ENCODE results near the gene CEP192.

DNA sequence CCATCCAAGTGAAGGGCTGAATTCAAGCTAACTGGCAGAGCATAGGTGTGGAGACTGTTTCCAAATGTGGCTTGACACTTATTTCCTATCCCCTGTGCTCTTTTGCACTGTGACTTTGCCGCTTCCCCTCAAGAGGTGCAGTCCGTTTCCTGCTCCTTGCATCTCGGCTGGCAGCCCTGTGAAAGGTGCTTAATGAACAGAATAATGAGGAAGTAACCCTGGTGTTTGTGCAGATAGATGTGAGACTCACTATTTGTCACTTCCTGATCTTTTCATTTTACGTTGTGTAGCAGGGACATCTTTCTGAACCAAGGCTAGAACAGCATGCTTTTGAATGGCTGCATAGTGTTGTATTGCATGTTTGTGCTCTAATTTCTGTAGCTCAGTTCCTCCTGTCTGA, 60.8 kb downstream of the CEP192 start:
- TF ChIP-seq, protein P1, sequence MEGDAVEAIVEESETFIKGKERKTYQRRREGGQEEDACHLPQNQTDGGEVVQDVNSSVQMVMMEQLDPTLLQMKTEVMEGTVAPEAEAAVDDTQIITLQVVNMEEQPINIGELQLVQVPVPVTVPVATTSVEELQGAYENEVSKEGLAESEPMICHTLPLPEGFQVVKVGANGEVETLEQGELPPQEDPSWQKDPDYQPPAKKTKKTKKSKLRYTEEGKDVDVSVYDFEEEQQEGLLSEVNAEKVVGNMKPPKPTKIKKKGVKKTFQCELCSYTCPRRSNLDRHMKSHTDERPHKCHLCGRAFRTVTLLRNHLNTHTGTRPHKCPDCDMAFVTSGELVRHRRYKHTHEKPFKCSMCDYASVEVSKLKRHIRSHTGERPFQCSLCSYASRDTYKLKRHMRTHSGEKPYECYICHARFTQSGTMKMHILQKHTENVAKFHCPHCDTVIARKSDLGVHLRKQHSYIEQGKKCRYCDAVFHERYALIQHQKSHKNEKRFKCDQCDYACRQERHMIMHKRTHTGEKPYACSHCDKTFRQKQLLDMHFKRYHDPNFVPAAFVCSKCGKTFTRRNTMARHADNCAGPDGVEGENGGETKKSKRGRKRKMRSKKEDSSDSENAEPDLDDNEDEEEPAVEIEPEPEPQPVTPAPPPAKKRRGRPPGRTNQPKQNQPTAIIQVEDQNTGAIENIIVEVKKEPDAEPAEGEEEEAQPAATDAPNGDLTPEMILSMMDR (conservative IDR thresholded peaks at IDR 0.05; ENCODE audit: low read depth, low read length): no peak
- TF ChIP-seq MXI1 (IDR thresholded peaks at IDR 0.05; ENCODE audit: borderline replicate concordance, low read depth, low read length): no peak

All from IMR-90 (cell line).